Stimulated activated CD4-positive, alpha-beta T cell treated with anti-CD3 and anti-CD28 coated beads, TNF-alpha, amount 100 ng/mL, for 1 hour (primary cell): Measurements from ENCODE around the gene MTCL1.

Source experiments
- DNase-seq, 3 donors: peaks; one replicate each; pipeline ENCODE4 v3.0.0-alpha.2; 2020; ENCODE audit warnings: low read depth in 3 of 3, low spot score in 1 of 3

MTCL1 gene

DNA sequence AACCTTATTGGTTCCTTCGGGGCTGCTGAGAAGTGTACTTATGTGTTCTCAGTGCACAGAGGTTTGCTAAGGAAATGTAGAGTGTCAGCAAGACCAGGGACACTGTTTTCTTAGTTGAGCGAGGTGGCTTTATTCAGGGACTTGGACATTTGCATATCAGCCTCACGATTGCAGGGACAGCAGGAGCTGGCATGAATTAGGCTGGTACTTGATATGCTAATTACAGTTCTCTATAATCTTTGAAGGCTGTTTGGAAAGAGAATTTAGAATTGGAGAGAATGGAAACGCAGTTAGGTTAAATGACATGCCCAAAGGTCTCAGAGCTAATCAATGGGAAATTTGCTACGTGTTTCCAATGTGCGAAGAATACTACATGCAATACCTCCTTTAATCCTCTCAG is 18.7 kb upstream of the MTCL1 start:
- no peak for DNase-seq

DNA sequence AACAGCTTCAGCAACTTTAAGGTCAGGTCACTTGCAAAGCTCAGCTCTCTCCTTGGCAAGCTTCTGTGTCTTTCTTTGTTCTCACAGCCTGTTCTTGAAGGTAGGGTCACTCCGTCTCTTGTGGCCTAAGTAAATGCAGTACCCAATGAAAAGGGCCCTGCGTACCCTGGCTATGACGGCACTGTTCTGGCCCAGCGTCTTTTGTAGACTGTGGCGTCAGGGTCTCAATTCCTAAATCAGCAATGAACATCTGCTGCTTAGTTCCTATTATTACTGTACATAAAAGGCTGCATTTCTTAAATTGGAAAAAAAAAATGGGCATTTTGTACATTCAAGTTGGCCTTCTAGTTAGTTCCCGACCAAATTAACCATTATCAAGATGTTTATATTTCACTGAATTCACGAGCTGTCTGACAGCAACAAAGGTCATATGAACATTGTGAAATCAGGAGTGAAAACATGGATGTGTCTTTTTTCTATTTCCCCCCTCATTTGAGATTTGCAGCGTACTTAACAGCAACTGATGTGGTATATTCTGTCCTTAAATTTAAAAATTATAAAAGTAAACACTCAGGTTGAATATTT is 17.0 kb upstream of the MTCL1 start:
- no peak for DNase-seq

DNA sequence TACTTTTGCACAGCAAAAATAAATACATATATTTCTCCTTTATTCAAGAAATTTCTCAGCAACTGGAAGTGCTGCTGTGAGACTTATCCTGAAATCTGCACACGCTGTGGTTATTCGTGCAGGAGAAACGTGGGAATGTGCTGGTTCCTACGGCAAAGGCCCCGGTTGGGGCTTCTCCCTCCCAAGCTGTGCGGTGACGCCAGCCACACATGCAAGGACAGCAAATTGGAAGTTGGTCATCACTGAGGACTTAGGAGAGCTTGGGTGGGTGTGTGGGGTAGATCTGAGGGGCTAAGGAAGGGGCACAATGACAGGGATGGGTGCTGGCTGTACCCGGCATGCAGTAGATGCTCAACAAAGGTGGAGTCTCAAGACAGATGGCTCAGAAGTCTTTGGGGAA is 16.5 kb upstream of the MTCL1 start:
- DNase-seq, result no peak

DNA sequence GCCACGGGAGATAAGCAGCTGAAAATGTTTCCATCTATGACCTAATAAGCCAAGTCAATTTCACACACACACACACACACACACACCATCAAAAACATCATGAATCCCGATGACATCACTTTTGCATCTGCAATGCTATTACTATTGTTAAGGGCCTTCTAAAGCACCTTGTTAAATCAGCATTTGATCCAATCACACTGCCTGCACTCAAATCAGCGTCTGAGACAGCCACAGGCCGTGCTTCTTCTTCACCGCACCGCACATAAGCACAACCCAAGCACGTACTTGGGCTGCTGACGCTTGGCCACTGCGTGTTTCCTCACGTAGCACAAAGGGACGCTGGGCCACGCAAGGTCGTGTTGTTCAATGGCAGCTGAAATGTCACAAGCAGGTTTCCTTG is 15.8 kb upstream of the MTCL1 start:
- DNase-seq, result no peak

DNA sequence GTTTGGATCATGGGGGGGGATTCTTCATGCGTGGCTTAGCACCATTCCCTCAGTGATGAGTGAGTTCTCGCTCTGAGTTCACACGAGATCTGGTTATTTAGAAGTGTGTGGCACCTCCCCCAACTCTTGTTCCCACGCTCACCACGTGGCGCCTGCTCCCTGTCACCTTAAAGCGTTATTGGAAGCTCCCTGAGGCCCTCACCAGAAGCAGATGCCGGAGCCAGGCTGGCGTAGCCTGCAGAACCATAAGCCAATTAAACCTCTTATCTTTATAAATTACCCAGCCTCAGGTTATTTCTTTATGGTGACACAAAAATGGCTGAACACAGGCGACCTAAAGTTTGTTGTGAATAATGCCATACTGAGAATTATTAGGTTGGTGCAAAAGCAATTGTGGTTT is 10.5 kb upstream of the MTCL1 start:
- no peak for DNase-seq

DNA sequence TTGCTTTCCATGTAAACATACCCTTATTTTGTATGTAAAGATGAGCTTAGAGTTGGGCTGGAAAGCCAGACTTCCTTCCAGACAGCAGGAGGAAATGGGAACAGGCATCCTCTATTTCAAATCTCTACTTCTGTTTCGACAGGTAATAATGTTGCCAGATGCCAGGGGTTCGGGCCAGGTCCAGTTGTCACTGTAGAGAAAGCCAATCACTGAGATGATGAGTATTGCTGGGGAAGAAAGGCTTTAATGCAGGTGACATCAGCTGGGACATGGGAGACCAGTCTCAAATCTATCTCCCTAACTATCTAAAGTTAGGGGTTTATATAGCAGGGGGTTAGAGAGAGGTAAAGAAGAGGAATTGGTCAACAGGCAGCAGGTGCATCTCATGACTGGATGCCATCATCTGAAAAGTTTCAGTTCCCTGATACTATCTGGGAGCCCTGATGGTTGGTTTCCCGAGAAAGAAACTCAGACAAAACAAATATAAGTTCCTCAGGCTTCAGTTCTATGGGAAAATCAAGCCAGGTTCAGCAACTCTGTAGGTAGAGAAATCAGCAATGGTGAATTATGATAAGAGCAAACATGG is 9.3 kb upstream of the MTCL1 start:
- DNase-seq, result no peak

DNA sequence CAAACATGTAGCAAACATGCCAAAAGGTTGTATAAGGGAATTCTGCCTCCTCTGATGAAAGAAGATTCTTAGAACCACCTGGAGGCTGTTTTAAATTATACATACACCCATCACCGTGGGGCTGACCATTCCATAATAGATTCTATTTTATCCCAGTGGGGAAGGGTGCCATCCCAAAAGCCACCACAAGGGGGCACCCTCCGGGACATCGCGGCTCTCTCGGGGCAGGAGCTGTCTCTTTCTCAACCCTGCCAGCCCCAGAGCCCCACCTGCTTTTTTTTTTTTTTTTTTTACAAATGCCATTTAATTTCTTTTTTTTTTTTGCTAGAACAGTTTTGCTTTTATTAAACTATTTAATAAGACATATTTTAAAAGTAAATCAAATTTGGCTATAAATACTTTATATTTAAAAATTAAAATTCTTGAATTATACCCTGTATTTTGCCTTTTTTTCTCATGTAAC is 8.6 kb upstream of the MTCL1 start:
- DNase-seq, result peak; percentile 31 to 79 (median 50)

DNA sequence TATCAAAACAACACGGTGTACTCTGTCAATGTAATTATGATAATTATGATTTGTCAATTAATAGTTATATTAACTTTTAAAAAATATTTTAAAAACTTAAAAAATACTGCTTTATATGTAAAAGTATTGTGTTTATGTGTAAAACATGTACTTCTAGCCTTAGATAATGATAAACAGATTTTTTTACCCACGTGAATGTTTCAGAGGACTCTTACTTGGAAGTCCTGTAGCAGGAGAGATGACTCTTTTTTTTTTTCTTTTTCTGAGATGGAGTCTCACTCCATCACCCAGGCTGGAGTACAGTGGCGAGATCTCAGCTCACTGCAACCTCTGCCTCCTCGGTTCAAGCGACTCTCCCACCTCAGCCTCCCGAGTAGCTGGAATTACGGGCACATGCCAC is 6.2 kb upstream of the MTCL1 start:
- DNase-seq, result no peak

DNA sequence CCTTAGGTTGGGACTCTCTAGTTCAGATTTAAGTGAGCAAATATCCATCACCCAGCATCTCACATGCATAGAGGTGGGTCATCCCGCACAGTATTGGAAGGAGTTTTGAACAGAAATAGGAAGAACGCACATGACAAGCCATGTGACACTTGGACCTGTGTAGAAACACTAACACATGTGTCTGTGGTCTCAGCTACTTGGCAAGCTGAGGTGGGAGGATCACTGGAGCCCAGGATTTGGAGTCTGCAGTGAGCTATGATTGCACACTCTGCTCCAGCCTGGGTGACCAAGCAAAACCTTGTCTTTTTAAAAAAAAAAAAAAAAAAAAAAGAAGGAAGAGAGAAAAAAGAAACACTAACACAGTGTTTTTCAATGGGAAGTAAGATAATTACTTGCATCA is 5.4 kb upstream of the MTCL1 start:
- no peak for DNase-seq

DNA sequence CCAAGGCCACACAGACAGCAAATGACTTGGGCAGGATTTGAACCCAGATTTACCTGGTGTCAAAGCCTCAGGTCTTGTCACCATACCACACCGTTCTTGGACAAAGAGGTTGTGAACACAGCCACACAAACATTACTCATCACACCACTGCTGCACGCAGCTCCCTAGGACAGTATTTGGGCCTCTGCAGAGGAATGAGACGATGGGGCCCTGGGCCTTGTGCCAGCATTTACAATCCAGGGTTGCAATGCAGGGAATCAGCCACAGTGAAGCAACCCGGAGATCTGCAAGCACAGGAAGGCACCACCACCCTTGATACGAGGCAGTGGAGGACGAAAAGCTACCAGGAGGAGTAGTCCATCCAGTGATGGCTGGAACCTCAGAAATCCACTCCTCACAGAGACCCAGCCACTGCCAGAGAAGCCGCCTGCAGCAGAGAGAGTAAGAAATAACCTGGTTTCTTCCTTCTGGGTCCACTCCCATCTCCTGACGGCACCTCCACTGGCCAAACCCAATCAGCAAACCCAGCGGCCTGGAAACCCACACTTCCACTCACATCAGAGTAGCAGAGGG is 3.7 kb upstream of the MTCL1 start:
- DNase-seq, result no peak

DNA sequence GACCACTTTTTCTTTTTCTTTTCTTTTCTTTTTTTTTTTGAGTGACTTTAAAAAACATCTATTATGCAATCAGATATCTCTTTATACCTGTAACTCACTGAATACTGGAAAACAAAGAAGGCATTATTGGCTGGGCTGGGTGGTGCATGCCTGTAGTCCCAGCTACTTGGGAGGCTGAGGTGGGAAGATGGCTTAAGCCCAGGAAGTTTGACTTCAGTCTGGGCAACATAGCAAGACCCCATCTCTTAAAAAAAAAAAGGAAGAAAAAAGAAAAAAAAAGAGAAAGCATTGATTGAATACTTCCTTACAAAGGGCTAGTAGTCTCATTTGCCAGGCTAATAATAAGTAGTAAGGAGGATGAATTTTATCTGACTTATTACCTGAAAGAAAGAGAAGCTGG is 2.7 kb upstream of the MTCL1 start:
- DNase-seq, result no peak

DNA sequence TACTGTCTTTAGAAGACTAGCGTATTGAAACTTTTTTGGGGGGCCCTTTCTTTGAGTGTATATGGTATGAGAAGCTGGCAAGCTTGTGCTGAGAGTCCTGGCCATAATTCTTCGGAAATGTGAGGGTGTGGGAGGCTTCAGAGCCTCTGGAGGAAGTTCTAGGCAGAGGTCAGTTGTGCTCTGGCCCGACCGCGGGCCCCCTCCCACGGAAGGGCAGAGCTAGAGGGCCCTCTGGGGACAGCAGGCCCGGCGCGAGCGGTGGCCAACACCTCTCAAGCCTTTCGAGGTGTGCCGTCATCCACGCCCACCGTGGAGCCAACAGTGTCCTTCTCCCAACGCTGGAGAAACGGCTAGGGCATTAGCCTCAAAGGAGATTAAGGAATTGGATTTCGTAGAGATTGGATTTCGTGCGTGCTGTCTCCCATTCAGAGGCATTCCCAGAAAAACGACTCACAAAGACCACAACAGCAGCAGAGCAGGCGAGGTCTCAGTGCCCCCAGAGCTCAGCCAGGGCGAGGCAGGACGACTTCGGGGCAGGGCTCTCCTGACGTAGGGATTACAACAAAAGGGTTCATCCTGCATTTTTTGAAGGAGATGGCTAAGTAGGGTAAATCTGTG is 2.2 kb upstream of the MTCL1 start:
- DNase-seq, result no peak

DNA sequence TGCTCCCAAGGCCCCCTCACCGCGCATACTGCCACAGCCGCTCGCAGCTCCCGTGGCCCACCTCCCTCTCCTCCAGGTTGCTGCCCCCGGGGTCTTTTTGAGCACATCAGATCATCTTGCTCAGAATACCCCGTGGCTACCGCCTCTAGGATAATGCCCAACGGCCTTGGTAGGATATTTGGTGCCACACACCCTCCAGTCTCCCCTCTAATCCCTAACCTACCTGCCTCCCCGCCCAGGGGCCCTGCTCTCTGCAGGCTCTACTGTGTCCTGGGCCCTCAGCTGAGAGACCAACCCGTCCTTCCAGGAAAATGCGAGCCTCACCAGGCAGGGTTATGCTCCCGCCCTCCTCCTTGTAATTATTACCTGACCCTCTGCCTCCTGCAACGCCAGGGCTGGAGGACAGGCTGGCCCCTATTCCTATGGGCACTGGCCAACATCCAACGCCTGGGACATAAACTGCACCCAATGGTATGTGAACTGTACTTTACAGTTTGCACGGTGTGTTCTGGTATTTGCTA is 1.5 kb upstream of the MTCL1 start:
- no peak for DNase-seq

DNA sequence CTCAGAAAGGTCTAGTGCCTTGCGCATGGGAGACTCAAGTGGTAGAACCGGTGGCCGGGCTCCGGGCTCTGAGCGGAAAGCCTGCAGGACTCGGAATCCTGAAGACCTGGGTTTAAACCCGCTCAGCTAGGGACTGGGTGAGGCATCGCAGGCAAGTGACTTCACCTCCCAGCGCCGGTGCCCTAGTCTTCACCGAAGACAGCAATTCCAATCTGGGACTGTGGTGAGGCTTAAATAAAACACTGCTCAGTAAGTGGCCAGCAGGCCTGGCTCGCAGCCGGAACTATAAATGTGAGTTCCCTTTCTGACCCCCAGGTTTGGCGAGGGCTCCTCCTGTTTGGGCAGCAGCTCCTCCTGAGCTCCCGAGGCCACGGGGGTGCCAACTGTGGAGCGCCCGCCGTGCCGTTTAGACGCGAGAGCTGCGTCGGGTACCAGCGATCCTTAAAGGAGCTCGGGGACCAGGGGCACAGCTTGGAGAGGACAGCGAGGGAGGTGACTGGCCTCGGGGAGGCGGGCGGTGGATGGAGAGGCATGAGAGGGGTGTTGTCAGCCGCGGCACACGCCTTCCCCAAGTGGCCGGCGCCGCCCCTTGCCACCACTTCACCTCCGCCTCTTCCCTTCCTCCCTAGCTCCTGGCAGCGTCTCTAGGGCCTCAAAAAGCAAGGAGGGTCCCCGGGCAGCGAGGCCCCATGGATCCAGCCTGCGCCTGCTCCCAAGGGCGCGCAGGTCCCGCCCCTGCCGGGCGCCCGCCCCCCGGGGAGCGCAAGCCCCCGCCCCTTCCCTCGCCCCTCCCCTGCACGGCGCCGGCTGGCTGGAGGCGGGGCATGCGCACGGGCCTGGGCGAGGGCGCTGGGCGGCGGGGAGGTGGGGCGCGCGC is 757 bp upstream of the MTCL1 start:
- peak; percentile 54 to 82 (median 69) for DNase-seq

DNA sequence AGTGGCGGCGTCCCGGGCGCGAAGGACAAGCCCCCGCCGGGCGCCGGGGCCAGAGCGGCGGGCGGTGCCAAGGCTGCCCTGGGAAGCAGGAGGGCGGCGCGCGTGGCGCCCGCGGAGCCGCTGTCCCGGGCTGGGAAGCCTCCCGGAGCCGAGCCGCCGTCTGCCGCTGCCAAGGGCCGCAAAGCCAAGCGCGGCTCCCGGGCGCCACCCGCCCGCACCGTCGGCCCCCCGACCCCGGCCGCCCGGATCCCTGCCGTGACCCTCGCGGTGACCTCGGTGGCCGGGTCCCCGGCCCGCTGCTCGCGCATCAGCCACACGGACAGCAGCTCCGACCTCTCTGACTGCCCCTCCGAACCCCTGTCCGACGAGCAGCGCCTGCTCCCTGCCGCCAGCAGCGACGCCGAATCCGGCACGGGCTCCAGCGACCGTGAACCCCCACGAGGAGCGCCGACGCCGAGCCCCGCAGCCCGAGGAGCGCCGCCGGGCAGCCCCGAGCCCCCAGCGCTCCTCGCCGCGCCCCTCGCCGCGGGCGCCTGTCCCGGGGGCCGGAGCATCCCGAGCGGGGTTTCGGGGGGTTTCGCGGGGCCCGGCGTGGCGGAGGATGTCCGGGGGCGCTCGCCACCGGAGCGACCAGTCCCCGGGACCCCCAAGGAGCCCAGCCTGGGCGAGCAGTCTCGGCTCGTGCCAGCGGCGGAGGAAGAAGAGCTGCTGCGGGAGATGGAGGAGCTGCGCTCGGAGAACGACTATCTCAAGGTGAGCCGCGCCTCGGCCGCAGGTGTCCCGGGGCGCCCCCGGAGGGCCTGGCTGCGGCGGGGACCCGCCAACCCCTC is 820 bp downstream of the MTCL1 start:
- DNase-seq, result no peak

DNA sequence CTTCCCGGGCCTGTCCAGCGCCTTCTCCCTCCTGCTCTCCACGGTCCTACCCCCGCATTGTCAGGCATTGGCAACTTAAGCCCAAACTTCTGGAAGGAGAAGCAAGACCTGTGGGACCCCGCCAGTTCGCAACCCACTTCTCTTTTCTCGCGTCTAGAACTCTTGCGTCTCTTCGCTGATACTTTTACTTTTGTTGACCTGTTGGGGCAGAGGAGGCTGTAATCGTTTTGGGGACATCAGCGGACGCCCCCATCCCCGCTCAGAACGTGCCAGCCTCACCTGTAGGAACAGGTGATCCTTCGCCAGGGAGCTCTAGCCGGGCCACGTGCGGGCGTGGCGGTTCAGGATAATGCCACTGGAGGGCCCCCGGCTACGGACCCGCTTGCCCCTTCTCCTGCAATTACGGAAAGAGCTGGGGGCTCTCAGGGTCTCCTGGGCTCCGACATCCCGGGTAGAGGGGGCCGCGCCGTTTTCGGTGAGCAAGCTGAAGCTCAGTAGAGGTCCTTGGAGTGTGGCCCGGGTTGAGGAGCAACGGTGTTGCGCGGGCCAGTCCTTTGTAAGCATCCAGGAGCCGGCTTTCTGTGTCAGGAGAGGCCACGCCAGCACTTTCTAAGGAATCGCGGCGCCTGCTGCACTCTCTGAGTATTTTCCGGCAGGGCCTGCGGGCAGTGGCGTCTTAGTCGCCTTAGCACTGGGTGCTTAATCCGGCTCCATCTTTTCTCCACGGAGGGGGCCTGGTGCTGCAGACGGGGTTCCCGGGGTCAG is 1.6 kb downstream of the MTCL1 start:
- no peak for DNase-seq

DNA sequence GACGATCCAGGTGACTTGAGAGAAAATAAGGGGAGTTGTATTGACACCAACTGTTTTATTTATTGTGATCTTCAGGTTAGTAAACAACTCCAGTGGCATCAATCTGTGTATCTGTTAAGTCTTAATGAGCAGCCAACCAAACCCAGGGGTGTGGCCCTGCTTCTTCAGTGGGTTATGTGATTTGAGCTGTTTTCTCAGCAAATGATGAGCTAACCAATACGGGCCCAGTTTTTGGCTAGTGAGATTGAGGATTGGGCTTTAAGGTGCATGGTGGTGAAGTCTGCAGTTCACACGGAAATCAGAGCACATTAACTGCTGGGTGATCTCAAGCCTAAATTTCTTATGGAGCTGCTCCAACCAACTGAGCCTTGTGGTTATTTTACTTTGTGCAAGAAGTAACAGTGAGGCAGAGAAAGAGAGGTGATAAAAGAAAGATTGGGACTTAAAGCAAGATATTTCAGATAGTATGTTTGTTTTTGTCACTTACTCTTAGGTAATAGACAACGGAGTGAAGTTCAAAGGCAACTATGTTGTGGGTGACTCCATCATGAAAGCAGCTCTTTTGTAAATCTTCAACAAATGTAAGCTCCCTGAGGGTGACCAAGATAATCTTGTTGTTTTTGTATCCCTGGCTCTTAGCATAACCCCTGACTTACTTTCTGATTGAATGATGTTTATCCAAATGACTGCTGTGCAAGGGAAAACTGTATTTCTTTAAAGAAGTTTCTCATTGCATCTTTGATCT is 2.4 kb downstream of the MTCL1 start:
- no peak for DNase-seq

DNA sequence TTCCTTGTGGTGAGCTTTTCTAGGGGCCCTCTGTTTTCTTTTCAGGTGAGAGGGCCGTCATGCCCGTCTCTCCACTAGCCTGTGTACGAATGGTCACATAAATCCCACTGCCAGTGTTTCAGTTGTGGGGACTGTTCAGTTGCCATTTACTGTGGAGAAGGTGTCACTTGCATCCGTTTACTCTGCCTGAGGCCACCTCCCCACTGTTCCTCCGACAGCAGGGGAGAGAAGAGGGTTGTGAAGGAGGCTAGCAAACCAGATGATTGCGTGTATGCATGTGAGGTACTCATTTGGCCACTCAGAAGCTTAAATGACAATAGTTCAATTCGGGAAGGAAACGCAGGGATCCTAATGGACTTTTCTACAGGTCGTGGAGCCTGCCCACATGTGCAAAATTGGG is 3.3 kb downstream of the MTCL1 start:
- no peak for DNase-seq
